ENCODE measurements around the gene RGS3.

The RGS3 gene

DNA sequence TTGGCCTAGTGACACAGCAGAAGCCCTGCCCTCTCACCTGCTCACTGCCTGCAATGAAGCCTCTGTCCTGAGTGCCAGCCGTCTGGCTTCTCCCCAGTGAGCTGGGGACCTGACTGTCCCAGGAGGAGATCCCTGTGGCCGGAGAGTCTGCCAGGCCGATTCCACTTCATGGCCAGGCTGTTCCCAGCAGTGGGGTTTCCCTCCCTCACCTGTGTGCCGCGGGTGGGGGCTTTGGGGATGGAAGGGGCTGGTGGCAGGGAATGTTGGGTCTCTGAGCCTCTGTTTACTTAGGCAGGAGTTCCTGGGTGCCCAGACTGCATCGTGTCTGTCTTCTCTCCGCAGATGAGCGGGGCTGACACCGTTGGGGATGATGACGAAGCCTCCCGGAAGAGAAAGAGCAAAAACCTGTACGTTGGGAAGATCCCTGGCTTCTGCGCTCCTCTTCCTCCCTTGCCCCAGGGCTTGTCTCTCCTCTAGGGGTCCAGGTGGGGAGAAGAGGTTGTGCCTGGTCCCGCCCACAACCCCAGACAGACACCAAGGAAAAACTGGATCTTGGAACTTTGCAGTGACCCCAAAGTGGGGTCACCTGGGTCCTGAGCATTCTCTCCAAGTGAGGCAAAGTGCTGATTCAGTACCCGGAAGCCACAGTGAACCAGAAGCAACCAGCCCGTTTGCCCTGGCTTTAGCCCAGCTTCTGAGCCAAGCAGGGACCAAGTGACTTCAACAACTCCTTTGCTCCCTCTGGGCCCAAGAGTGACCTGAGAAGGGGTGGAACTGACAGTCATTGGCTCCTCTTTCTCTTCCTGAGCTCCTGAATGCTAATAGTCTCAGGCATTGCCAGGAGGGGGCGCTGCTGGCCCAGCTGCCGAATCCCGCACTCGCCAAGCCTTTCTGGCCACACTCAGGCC, 127.7 kb downstream of the RGS3 start:
- DNase-seq, result peak; percentile 75

DNA sequence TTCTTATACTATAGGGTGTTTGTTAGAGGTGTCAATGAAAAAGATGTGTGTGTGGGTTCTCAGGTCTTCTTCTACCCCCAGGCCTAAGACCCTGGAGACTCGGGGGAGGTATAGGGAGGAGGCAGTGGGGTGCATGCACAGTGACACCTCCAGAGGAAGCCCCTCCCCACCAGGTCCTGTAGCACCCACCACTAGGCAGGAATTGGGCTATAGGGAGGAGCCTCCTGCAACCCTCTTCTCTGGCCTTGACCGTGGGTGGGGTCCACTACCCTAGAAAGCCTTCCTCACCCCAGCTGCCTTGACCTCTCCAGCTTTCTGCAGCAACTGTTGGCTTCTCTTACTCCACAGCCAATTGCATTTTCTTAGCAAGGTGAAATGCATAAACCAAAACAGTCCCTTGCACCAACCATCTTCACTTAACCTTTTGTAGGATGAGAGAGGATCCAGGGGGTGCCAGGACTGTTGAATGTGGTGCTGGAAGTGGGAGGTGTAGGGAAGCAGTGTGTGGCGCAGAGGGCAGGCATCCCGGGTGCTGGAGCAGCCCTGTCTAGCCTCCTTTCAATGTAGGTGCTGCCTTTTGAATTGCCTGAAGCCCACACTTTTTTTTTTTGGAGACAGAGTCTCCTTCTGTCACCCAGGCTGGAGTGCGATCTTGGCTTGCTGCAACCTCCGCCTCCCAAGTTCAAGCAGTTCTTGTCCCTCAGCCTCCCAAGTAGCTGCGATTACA, 128.5 kb downstream of the RGS3 start:
- DNase-seq, result no peak

DNA sequence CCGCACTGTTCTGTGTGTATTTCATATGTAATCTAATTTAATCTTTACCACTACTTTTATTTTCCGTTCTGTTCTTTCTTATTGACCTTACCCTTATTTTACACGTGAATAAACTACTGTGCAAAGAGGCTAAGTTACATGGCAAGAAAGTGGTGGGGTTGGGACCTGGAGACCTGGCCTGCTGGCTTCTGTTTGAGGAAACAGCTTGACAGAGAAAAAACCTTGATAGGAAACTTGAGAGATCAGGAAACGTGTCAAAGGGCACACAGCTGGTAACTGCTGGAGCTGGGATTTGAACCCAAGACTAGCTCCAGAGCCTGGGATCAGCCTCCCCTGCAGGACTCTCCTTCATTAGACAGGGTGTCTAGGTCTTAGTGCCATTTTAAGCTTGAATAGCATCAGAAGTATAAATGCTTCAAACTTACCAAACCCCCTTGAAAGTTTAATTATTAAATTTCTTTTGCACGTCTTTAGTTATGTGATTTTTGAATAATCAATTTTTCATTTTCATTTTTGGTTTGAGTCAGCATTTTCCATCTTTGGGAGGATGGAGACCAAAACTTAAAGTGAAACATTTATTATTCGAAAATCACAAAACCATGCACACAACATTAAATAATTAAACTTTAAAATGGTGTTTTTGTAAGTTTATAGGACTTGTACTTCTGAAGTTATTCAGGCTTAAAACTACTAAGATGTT, 129.5 kb downstream of the RGS3 start:
- DNase-seq, result peak; percentile 43

DNA sequence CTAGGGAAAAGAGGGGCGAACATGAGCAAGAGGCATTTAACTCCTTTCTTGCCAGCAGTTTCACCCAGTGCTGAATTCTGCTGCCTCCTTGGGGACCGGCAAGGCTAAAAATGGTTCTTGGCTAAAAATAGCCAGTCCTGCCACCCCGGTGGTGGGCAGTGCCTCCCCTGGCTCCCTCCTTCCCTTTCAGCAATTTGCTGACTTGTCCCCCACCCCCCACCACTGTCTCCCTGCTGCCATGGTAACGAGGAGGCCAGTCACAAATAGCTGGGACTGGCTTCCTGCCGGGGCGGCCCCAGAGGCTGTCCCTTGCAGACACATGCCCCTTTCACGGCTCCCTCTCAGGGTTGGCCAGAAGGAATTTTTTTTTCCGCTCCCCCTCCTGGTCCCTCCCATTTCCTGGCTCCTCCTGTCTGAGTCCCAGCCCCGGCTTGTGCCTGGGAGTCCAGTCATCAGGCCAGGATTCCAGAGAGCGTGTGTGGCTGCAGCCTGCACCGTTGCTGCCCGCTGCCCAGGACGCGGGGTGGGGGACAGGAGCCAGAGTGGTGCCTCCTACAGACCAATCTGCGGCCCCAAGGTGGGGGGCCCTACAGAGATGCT, 130.3 kb downstream of the RGS3 start:
- DNase-seq, result peak; percentile 40

GRCh38 chr9:113594484-113595299, 131.2 kb downstream of the RGS3 start:
- no peak for DNase-seq

DNA sequence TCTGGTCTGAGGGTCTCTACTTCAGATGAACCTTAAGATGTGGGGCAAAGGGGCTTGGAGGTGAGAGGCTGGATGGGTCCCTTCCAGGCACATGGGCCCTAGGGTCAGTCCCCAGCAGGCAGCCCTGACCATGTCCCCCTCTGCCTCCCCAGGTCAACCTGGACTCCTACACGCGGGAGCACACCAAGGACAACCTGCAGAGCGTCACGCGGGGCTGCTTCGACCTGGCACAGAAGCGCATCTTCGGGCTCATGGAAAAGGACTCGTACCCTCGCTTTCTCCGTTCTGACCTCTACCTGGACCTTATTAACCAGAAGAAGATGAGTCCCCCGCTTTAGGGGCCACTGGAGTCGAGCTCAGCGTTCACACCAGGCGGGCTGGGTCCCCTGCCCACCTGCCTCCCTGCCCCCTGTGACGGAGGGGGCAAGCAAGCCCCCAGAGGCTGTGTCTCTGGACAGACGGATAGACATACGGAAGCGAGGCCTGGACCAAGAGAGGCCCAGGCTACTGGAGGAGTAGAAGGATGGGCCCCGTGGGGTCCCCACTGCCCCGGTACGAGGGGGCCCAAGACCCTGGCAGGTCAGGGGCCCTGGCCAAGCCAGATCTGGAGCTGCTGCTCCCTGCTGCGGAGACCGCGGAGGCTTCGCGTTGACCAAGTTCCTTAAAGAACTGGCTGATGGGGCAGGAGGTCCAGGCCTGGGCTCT, 133.2 kb downstream of the RGS3 start:
- DNase-seq, result no peak

GRCh38 chr9:113597390-113598241, 134.1 kb downstream of the RGS3 start:
- DNase-seq, result no peak

GRCh38 chr9:113598451-113598850, 134.9 kb downstream of the RGS3 start:
- no peak for DNase-seq

GRCh38 chr9:113598883-113599282, 135.4 kb downstream of the RGS3 start:
- DNase-seq, result no peak

GRCh38 chr9:113599646-113600022, 136.1 kb downstream of the RGS3 start:
- DNase-seq, result no peak

GRCh38 chr9:113600023-113600823, 136.7 kb downstream of the RGS3 start:
- no peak for DNase-seq

DNA sequence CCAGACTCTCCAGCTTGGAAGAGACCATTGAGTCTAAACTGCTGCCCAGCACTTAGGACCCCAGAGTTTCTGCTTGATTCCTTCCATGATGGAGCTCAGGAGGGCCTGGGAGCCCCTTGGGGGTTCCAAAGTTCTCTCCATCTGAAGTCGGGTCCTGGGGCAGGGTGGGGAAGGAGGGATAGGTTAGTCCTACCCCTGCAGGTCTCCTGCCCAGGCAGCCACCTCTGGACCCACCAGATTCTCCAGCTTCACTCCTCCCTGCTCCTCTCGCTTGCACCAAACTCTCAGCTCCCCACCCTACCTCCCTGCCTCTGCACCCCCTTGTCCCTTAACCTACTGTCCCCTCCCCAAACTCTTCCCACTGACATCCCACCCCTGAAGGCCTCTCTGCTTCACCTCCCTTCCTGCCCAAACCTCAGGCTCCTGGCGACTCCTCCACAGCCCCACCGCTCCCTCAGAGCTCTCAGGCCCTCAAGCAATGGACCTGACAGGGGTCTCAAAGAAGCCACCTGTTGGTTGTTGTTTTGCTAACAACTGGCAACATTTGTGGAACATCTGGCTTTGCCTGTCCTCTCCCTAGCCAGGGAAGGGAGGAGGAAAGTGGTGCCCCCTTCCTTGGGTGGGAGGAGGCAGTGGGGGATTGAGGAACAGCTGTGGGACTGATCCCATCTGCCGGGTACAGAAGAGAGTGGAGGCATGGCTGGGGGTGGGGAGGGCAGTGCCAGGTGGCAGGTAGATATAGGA, 137.5 kb downstream of the RGS3 start:
- DNase-seq, result no peak

GRCh38 chr9:113601656-113602055, 138.1 kb downstream of the RGS3 start:
- no peak for DNase-seq

DNA sequence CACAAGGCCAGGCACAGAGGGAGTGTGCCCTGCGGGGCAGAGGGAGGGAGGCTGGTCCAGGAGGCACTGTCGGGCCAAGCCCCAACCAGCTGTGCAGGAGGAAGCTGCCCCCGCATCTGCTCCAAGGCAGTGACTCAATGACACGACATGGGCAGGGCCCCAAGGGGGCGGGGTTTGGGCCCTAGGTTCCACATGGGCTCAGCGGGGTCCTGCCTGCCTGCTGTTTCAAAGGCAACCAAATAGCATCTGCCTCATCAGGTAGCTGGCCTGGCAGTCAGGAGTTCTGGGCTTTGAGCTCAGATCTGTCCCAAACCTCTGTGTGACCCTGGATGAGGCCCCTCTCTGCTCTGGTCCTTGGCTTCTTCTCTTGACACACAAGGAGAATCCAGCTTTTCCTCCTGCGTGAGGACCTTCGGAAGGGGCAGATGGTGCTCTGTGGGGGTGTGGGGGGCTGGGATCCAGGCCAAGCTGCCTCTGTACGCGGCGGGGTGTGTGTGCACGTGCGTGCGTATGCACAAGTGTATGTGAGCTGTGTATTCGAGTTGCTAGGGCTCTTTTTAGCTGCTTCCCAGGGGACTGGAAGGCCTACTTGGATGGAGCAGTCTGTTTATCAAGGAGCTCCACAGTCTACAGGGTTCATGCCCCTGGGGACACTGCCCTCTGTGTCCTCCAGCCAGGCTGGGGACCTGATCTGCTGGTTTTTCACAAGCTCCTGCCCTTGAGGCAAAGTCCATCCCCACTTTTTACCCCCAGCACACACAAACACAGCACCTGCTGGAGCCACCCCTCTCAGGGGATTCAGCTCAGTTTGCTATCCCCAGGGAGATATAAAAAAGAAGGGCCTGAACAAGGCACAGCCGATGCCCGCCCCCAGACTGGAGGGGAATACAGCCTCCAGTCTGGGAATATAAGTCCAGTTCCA, 138.9 kb downstream of the RGS3 start:
- peak; percentile 59 for DNase-seq

- no peak for DNase-seq
These were observed 139.5 kb downstream of the RGS3 start for GRCh38 chr9:113603048-113603375.

DNA sequence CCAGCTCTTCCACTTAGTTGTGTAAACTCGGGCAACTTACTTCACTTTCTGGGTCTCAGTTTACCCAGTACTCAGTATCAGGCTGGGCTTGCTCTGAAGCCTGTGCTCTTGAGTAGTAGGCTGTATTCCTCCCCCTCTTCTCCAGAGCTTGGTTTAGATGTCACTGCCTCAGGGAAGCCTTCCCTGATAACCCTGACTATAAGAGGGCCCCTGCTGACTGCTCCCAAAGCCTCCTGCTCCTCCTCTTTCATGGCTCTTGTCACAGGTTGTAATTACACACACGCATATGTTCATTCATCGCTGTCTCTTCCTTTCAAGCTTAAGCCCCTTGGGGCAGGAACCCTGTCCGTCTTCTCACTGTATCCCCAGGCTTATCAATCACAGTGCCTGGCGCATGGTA, 140.2 kb downstream of the RGS3 start:
- DNase-seq, result no peak

DNA sequence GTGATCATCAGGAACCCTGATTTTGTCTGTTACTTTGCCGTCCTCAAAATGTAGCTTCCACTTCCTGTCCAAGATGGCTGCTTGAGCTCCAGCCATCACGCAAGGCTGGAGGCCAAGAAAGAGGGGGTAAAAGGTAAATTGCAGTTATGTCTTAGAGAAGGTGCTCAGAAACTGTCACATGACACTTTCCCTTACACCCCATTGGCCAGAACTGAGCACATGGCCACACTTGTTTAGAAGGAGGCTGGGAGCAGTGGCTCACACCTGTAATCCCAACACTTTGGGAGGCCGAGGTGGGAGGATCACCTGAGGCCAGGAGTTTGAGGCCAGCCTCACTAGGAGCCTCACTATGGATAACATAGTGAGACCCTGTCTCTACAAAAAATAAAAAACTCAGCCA, 140.9 kb downstream of the RGS3 start:
- DNase-seq, result no peak

GRCh38 chr9:113606510-113606909, 143.0 kb downstream of the RGS3 start:
- no peak for DNase-seq
